Esophagus squamous epithelium (tissue), 5 donors: ENCODE data around the gene PCDH17. TPM values are rescaled to one million over a fixed set of nuclear protein-coding genes. Genes with fewer than 3 reads are reported as not detected.

Source experiments
- DNase-seq: peaks from one replicate; lab custom pipeline; 2025; lab: John Stamatoyannopoulos, UW
- H3K27ac ChIP-seq, 4 donors: fragments of 200-600 bp; sonication (generic); one replicate each; pipeline ENCODE4 v1.5.1; 2016 to 2019; ENCODE audit warnings: mild to moderate bottlenecking in 1 of 4
- H3K27me3 ChIP-seq, 4 donors: fragments of 200-600 bp; sonication (generic); 1 replicate in 3 of 4; 2 replicates in 1 of 4; pipeline versions ENCODE4 v1.5.1 to v1.6.0; 2017 to 2021; ENCODE audit warnings: antibody characterized with exemption in 1 of 4
- H3K36me3 ChIP-seq, 3 donors: fragments of 200-600 bp; sonication (generic); one replicate each; pipeline ENCODE4 v1.5.1; 2016 to 2019
- H3K4me1 ChIP-seq, 3 donors: fragments of 200-600 bp; sonication (generic); one replicate each; pipeline ENCODE4 v1.5.1; 2017 to 2019
- H3K4me3 ChIP-seq, 4 donors: fragments of 200-600 bp; sonication (generic); 1 replicate in 3 of 4; 2 replicates in 1 of 4; pipeline ENCODE4 v1.5.1; 2016 to 2019; ENCODE audit warnings: mild to moderate bottlenecking in 2 of 4, moderate library complexity in 1 of 4
- H3K9me3 ChIP-seq, 3 donors: fragments of 200-600 bp; sonication (generic); one replicate each; pipeline ENCODE4 v1.5.1; 2016 to 2019
- POLR2A ChIP-seq, 4 donors: fragments of 450-650 bp; IDR thresholded peaks; one replicate each; pipeline ENCODE4 v1.6.1; 2017; ENCODE audit warnings: antibody characterized with exemption in 4 of 4, mild to moderate bottlenecking in 4 of 4, moderate library complexity in 3 of 4
- WGBS, 2 donors: methylation state at CpG; one replicate each; pipeline ENCODE4 v1.1.5; 2018; 5-methylcytosine and 5-hydroxymethylcytosine counted together
- intact Hi-C: fragments of 100-400 bp; cut with DNase I; formaldehyde crosslinking; loops from one replicate; pipeline ENCODE4 v1.15.0; 2022
- total RNA-seq, 4 donors: library from RNA; depleted of rRNA; stranded (reverse); fragments of >200 nt; gene quantifications; one replicate each; pipeline ENCODE4 v1.1.0, GENCODE V29; 2016
- TF ChIP-seq, protein P1 (sequence below), 6 experiments: fragments of 450-650 bp in 4 of 6; fragments of 200-600 bp in 2 of 6; sonication (generic) in 2 of 6; IDR thresholded peaks; one replicate each; pipeline ENCODE4 v1.5.1; 2016 to 2019; ENCODE audit warnings: antibody characterized with exemption in 6 of 6, mild to moderate bottlenecking in 4 of 6, moderate library complexity in 4 of 6
- donor health status: DM: yes; HTN: yes; CAD: no.

PCDH17 gene
- total RNA-seq, 4 donors from 2014 or later: 0.83 to 3.8 (median 1.7) TPM

DNA sequence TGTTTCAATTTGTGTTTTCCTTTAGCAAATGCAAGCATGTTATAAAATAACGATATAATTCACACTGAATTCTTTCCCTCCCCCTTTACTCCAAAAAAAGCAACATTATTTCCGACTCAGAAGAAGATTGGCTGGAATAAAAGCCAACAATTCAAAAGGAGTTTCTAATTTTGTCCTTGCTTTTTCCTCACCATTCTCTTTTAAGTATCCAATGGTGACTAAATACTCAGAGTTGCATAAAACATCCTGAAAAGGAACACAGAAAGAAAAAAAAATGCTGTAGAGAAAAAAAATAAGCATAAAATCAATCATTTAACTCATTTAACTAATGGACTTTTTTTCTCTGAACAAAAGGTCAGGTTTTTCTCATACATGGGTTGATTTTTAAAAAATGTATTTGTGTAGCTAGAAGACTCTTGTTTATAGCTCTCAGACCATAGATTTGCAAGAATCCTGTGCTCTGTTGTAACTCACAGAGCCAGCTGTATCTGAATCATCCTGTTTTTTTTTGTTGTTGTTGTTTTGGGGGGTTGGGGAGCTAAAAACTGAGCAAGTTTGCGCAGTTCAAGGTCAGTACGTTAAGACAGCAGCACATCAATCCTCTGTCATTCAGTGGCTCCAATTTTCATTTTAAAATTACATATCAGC, 108.1 kb downstream of the PCDH17 start:
- no peaks in the 10 kb centered on the region for H3K36me3 ChIP-seq
- no peak overlapping the region for H3K27ac ChIP-seq
- H3K4me1 ChIP-seq: no peaks in the 10 kb centered on the region
- no peak overlapping the region for H3K4me3 ChIP-seq
- intact Hi-C loops: no loop called here
- H3K27me3 ChIP-seq: no peaks in the 10 kb centered on the region
- H3K9me3 ChIP-seq: no peaks in the 10 kb centered on the region
- DNase-seq: no peak
- TF ChIP-seq, protein P1, sequence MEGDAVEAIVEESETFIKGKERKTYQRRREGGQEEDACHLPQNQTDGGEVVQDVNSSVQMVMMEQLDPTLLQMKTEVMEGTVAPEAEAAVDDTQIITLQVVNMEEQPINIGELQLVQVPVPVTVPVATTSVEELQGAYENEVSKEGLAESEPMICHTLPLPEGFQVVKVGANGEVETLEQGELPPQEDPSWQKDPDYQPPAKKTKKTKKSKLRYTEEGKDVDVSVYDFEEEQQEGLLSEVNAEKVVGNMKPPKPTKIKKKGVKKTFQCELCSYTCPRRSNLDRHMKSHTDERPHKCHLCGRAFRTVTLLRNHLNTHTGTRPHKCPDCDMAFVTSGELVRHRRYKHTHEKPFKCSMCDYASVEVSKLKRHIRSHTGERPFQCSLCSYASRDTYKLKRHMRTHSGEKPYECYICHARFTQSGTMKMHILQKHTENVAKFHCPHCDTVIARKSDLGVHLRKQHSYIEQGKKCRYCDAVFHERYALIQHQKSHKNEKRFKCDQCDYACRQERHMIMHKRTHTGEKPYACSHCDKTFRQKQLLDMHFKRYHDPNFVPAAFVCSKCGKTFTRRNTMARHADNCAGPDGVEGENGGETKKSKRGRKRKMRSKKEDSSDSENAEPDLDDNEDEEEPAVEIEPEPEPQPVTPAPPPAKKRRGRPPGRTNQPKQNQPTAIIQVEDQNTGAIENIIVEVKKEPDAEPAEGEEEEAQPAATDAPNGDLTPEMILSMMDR (IDR thresholded peaks at IDR 0.05): no peak
- TF ChIP-seq POLR2A (IDR thresholded peaks at IDR 0.05): no peak
- 46 to 56% methylated on average over 4 of the region's 4 CpGs for WGBS, 2 donors

DNA sequence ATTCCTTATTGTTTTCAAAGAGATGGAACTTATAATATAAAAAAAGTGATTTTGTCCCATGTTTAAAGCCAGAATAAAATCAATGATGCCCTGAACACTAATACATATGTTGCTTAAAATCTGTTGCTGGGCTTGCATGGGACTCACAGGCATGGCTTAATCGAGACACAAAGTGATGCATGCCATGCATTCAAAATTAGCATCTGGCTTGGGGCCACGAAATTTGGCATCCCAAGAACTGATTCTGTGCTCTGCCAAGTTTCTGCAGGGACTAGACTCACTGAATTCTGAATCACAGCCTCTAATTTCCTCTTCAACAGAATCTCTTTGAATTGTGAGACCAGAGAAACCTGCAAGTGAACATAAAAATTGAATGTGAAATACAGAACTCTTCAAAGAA, 109.2 kb downstream of the PCDH17 start:
- WGBS, 2 donors: 11 to 29% methylated on average over 2 of the region's 2 CpGs
- intact Hi-C loops: no loop called here
- TF ChIP-seq, protein P1 (IDR thresholded peaks at IDR 0.05): no peak
- no peak for TF ChIP-seq POLR2A (IDR thresholded peaks at IDR 0.05)
- H3K9me3 ChIP-seq: no peaks in the 10 kb centered on the region
- H3K4me3 ChIP-seq: no peak overlapping the region
- no peaks in the 10 kb centered on the region for H3K4me1 ChIP-seq
- H3K27me3 ChIP-seq: no peaks in the 10 kb centered on the region
- no peak for DNase-seq
- no peaks in the 10 kb centered on the region for H3K36me3 ChIP-seq
- H3K27ac ChIP-seq: no peak overlapping the region

DNA sequence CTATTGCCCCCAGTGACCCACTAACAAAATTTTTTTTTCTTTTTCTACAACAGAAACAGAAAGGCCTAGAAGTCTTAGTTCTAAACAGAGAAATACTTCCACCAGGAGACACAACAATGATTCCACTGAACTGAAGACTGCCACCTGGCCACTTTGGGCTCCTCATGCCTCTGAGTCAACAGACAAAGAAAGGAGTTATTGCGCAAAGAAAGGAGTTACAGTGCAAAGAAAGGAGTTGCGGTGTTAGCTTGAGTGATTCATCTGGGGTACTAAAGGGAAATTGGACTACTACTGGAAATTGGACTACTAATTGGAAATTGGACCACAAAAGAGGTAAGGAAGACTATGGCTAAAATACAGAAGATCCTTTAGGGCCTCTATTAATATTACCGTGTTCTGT, 116.6 kb downstream of the PCDH17 start:
- intact Hi-C loops: no loop called here
- H3K4me1 ChIP-seq: no peaks in the 10 kb centered on the region
- TF ChIP-seq, protein P1 (IDR thresholded peaks at IDR 0.05): no peak
- TF ChIP-seq POLR2A (IDR thresholded peaks at IDR 0.05): no peak
- WGBS, 2 donors: 77 to 95% methylated on average over 3 of the region's 3 CpGs
- no peak for DNase-seq
- H3K27me3 ChIP-seq: no peaks in the 10 kb centered on the region
- no peaks in the 10 kb centered on the region for H3K36me3 ChIP-seq
- no peak overlapping the region for H3K4me3 ChIP-seq
- H3K27ac ChIP-seq: no peak overlapping the region
- H3K9me3 ChIP-seq: peaks cover 0 to 9% (median 0%) of the 10 kb centered on the region in 3 donors

DNA sequence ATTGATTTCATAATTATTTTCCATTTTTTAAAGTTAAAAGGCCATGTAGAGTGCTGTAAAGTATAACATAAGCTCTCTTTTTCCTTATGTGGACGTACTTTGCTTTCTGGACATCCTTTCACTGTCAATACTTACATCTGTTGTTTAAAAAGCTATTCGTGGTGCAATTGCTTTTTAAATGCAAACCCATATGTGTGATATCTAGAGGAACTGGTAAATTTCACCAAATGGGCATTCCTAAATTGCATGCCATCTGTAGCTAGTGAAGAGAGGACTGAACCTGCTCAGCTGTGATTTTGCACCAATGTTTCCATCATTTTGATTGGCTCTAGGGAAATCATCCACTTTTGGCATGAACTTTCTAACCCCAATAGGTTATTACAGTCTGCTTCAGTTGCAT, 129.4 kb downstream of the PCDH17 start:
- no peaks in the 10 kb centered on the region for H3K9me3 ChIP-seq
- H3K4me3 ChIP-seq: no peak overlapping the region
- WGBS, 2 donors: 37 to 40% methylated on average over 2 of the region's 2 CpGs
- intact Hi-C loops: no loop called here
- no peaks in the 10 kb centered on the region for H3K27me3 ChIP-seq
- H3K27ac ChIP-seq: no peak overlapping the region
- no peaks in the 10 kb centered on the region for H3K36me3 ChIP-seq
- DNase-seq: no peak
- no peak for TF ChIP-seq POLR2A (IDR thresholded peaks at IDR 0.05)
- TF ChIP-seq, protein P1 (IDR thresholded peaks at IDR 0.05): no peak
- H3K4me1 ChIP-seq: no peaks in the 10 kb centered on the region

DNA sequence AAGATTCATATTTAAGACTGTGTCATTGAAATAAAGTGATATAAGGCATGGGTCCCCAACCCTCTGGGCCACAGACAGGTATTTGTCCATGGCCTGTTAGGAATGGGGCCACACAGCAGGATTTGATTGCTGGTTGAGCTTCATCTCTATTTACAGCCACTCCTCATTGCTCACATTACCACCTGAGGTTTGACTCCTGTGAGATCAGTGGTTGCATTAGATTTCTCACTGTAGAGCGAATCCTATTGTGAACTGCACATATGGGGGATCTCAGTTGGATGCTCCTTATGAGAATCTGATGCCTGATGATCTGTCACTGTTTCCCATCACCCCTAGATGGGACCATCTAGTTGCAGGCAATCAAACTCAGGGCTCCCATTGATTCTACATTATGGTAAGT, 132.1 kb downstream of the PCDH17 start:
- no peak for DNase-seq
- H3K27ac ChIP-seq: no peak overlapping the region
- no peaks in the 10 kb centered on the region for H3K9me3 ChIP-seq
- H3K4me1 ChIP-seq: no peaks in the 10 kb centered on the region
- intact Hi-C loops: no loop called here
- 40 to 63% methylated on average over 1 of the region's 1 CpG for WGBS, 2 donors
- no peak overlapping the region for H3K4me3 ChIP-seq
- H3K27me3 ChIP-seq: no peaks in the 10 kb centered on the region
- TF ChIP-seq POLR2A (IDR thresholded peaks at IDR 0.05): no peak
- TF ChIP-seq, protein P1 (IDR thresholded peaks at IDR 0.05): no peak
- no peaks in the 10 kb centered on the region for H3K36me3 ChIP-seq
